ENCODE results near the gene GNG14. TPM values are rescaled to one million over a fixed set of nuclear protein-coding genes. Genes with fewer than 3 reads are reported as not detected.

GNG14 gene
- total and polyA plus RNA-seq, 2 of the 13 experiments (the other 11 are each of a cell fraction or from before 2014, with no cell fraction given): not detected

DNA sequence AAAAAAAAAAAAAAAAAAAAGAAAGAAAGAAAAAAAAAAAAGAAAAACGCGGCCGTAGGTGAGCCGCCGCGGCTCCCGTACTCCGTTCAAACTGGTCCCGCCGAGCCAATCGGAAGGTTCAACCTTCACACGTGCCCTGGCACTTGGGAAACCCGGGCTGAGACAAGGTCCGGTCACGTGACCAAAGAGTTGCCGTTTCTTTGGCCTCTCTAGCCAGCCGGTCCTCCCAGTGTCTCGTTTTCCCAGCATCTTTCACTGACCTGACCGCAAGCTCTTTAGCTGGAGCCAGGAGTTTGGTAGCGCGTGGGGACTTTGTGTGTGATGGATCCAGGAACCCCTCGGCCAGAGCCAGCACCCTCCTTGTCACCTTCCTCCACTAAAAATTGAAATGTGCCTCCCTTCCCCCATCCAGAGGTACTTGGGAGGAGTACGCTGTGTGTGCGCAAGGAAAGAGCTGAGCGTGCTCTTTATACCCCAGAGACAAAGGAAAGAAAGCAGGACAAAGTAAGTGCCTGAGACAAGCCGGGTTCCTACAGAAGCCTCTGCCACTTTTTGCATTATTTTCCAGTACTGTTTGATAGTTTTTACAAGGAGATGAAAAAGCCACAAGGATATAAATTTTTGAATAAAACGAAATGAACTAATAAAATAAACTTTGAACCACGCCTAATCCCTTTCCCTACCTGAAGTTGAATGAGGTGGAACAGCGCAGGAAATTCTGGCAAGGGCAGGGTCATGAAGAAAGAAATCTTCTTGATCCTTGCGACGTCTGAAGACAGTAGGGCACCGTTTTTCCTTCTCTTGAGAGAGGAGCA is 35.0 kb downstream of the GNG14 start (continued):
- TF ChIP-seq NFKB2 (CRISPR knock-in tag; IDR thresholded peaks at IDR 0.05; ENCODE audit: borderline replicate concordance) (0 out of 2 replicates have a peak, but pooled peaks have one; percentile 41), ATRX (CRISPR knock-in tag; IDR thresholded peaks at IDR 0.05; ENCODE audit: borderline replicate concordance) (no peak), CENPBD1 (CRISPR knock-in tag; IDR thresholded peaks at IDR 0.05; ENCODE audit: borderline replicate concordance, low read depth) (no peak), KDM1A (CRISPR knock-in tag; IDR thresholded peaks at IDR 0.05) (no peak), ZNF282 (IDR thresholded peaks at IDR 0.05; ENCODE audit: partially characterized antibody) (no peak), CREB1 (IDR thresholded peaks at IDR 0.05) (peak; percentile 67), CREB1 (CRISPR knock-in tag; IDR thresholded peaks at IDR 0.05) (peak; percentile 83), ZKSCAN5 (CRISPR knock-in tag; IDR thresholded peaks at IDR 0.05) (no peak), ZNF251 (CRISPR knock-in tag; IDR thresholded peaks at IDR 0.05) (no peak), ZNF510 (CRISPR knock-in tag; IDR thresholded peaks at IDR 0.05; ENCODE audit: low read depth) (no peak), ARNT2 (CRISPR knock-in tag; IDR thresholded peaks at IDR 0.05; ENCODE audit: low read depth) (peak; percentile 49; the same call in 1 of the 2 replicates)
- TF ChIP-seq, protein P1, sequence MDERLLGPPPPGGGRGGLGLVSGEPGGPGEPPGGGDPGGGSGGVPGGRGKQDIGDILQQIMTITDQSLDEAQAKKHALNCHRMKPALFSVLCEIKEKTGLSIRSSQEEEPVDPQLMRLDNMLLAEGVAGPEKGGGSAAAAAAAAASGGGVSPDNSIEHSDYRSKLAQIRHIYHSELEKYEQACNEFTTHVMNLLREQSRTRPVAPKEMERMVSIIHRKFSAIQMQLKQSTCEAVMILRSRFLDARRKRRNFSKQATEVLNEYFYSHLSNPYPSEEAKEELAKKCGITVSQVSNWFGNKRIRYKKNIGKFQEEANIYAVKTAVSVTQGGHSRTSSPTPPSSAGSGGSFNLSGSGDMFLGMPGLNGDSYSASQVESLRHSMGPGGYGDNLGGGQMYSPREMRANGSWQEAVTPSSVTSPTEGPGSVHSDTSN (CRISPR knock-in tag; IDR thresholded peaks at IDR 0.05): peak; percentile 23; the same call in 1 of the 2 replicates
- TF ChIP-seq, protein P2, sequence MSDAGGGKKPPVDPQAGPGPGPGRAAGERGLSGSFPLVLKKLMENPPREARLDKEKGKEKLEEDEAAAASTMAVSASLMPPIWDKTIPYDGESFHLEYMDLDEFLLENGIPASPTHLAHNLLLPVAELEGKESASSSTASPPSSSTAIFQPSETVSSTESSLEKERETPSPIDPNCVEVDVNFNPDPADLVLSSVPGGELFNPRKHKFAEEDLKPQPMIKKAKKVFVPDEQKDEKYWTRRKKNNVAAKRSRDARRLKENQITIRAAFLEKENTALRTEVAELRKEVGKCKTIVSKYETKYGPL (CRISPR knock-in tag; IDR thresholded peaks at IDR 0.05): no peak
- TF ChIP-seq, protein P3, sequence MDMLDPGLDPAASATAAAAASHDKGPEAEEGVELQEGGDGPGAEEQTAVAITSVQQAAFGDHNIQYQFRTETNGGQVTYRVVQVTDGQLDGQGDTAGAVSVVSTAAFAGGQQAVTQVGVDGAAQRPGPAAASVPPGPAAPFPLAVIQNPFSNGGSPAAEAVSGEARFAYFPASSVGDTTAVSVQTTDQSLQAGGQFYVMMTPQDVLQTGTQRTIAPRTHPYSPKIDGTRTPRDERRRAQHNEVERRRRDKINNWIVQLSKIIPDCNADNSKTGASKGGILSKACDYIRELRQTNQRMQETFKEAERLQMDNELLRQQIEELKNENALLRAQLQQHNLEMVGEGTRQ (IDR thresholded peaks at IDR 0.05; ENCODE audit: low read depth, low read length): peak; percentile 99
- TF ChIP-seq, protein P3 (CRISPR knock-in tag; IDR thresholded peaks at IDR 0.05; ENCODE audit: borderline replicate concordance): peak; percentile 97; the same call in 1 of the 2 replicates
- TF ChIP-seq, protein P4, sequence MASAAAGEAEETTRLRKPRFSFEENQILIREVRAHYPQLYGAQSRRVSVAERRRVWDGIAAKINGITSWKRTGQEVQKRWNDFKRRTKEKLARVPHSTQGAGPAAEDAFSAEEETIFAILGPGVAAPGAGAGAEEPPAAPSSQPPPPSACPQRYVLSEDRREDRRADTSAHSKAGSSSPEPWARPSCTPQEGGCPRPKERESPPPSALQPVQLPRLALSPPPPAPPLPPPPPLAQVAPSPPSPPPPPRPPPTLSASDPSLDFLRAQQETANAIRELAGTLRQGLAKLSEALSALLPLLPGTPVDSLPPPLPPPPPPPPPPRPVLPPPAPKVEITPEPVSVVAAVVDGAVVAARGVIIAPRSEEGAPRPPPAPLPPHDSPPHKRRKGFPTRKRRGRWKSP (CRISPR knock-in tag; IDR thresholded peaks at IDR 0.05): 0 out of 2 replicates have a peak, but pooled peaks have one; percentile 24
- TF ChIP-seq, protein P5, sequence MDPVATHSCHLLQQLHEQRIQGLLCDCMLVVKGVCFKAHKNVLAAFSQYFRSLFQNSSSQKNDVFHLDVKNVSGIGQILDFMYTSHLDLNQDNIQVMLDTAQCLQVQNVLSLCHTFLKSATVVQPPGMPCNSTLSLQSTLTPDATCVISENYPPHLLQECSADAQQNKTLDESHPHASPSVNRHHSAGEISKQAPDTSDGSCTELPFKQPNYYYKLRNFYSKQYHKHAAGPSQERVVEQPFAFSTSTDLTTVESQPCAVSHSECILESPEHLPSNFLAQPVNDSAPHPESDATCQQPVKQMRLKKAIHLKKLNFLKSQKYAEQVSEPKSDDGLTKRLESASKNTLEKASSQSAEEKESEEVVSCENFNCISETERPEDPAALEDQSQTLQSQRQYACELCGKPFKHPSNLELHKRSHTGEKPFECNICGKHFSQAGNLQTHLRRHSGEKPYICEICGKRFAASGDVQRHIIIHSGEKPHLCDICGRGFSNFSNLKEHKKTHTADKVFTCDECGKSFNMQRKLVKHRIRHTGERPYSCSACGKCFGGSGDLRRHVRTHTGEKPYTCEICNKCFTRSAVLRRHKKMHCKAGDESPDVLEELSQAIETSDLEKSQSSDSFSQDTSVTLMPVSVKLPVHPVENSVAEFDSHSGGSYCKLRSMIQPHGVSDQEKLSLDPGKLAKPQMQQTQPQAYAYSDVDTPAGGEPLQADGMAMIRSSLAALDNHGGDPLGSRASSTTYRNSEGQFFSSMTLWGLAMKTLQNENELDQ (CRISPR knock-in tag; IDR thresholded peaks at IDR 0.05; ENCODE audit: borderline replicate concordance): no peak
